ENCODE measurements around the gene ETV2.

Gene ETV2

GRCh38 chr19:35623327-35624010 lies 18.1 kb upstream of the ETV2 start:
- H3K27ac ChIP-seq, result no peak overlapping the region
- DNase-seq (ENCODE audit: low read depth, low spot score), result no peak

GRCh38 chr19:35628264-35628564 lies 13.3 kb upstream of the ETV2 start:
- DNase-seq (ENCODE audit: low read depth, low spot score), result no peak
- H3K27ac ChIP-seq, result peak overlapping the region; percentile 83

- DNase-seq (ENCODE audit: low read depth, low spot score), result peak; percentile 91
- peak within 1 kb of the TSS; percentile 83 for H3K27ac ChIP-seq
Observed at GRCh38 chr19:35628565-35629331, 12.8 kb upstream of the ETV2 start, which contains the start of gene RBM42. TSS of gene RBM42 (plus strand) at chr19:35629036. CDS start at chr19:35629154, 118 bp downstream.

- peak overlapping the region; percentile 83 for H3K27ac ChIP-seq
- DNase-seq (ENCODE audit: low read depth, low spot score), result no peak
Observed at GRCh38 chr19:35629332-35629633, 12.3 kb upstream of the ETV2 start.

- DNase-seq (ENCODE audit: low read depth, low spot score), result no peak
- no peak overlapping the region for H3K27ac ChIP-seq
Observed at GRCh38 chr19:35633727-35634440, 7.7 kb upstream of the ETV2 start.

- DNase-seq (ENCODE audit: low read depth, low spot score), result no peak
- no peak overlapping the region for H3K27ac ChIP-seq
Observed at GRCh38 chr19:35636651-35637050, 4.9 kb upstream of the ETV2 start.

GRCh38 chr19:35637165-35637564 lies 4.4 kb upstream of the ETV2 start:
- H3K27ac ChIP-seq, result no peak overlapping the region
- no peak for DNase-seq (ENCODE audit: low read depth, low spot score)

GRCh38 chr19:35639321-35639639 lies 2.3 kb upstream of the ETV2 start:
- DNase-seq (ENCODE audit: low read depth, low spot score), result no peak
- H3K27ac ChIP-seq, result no peak overlapping the region

- no peak overlapping the region for H3K27ac ChIP-seq
- no peak for DNase-seq (ENCODE audit: low read depth, low spot score)
Observed at GRCh38 chr19:35639863-35640262, 1.7 kb upstream of the ETV2 start.

GRCh38 chr19:35642312-35642711 lies 767 bp downstream of the ETV2 start:
- DNase-seq (ENCODE audit: low read depth, low spot score), result no peak
- H3K27ac ChIP-seq, result no peak overlapping the region

- no peak for DNase-seq (ENCODE audit: low read depth, low spot score)
- H3K27ac ChIP-seq, result peak overlapping the region; percentile 69
Observed at GRCh38 chr19:35642798-35643254, 1.3 kb downstream of the ETV2 start.

- H3K27ac ChIP-seq, result peak overlapping the region; percentile 69
- no peak for DNase-seq (ENCODE audit: low read depth, low spot score)
Observed at GRCh38 chr19:35643255-35644205, 2.0 kb downstream of the ETV2 start.

- peak overlapping the region; percentile 69 for H3K27ac ChIP-seq
- DNase-seq (ENCODE audit: low read depth, low spot score), result peak; percentile 80
Observed at GRCh38 chr19:35644206-35644986, 2.9 kb downstream of the ETV2 start.

GRCh38 chr19:35644987-35645679 lies 3.6 kb downstream of the ETV2 start:
- DNase-seq (ENCODE audit: low read depth, low spot score), result no peak
- peak overlapping the region; percentile 69 for H3K27ac ChIP-seq

GRCh38 chr19:35645680-35646511 lies 4.4 kb downstream of the ETV2 start:
- H3K27ac ChIP-seq, result no peak overlapping the region
- DNase-seq (ENCODE audit: low read depth, low spot score), result no peak

- peak within 1 kb of the TSS; percentile 45 for H3K27ac ChIP-seq
- peak; percentile 84 for DNase-seq (ENCODE audit: low read depth, low spot score)
Observed at GRCh38 chr19:35648017-35648961, 6.7 kb downstream of the ETV2 start, which contains the start of gene COX6B1. TSS of gene COX6B1 (plus strand) at chr19:35648323. CDS start at chr19:35651244, 2,921 bp downstream.

- DNase-seq (ENCODE audit: low read depth, low spot score), result no peak
- no peak overlapping the region for H3K27ac ChIP-seq
Observed at GRCh38 chr19:35650581-35650980, 9.0 kb downstream of the ETV2 start.
